Measurements from ENCODE around the gene SEC31A.

DNA sequence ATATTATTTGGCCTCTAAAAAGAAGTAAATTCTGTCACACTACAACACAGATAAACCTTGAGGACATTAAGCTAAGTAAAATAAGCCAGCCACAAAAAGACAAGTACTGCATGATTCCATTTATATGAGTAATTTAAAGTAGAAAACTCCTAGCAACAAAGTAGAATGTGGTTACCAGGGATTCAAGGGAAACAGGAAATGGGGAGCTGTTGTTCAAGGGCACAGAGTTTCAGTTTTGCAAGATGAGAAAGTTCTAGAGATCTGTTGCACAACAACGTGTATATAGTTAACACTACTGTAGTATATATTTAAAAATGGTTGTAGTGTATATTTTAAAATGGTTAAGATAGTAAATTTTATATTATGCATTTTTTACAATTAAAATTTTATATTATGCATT is 25.4 kb downstream of the SEC31A start:
- TF ChIP-seq, protein P1, sequence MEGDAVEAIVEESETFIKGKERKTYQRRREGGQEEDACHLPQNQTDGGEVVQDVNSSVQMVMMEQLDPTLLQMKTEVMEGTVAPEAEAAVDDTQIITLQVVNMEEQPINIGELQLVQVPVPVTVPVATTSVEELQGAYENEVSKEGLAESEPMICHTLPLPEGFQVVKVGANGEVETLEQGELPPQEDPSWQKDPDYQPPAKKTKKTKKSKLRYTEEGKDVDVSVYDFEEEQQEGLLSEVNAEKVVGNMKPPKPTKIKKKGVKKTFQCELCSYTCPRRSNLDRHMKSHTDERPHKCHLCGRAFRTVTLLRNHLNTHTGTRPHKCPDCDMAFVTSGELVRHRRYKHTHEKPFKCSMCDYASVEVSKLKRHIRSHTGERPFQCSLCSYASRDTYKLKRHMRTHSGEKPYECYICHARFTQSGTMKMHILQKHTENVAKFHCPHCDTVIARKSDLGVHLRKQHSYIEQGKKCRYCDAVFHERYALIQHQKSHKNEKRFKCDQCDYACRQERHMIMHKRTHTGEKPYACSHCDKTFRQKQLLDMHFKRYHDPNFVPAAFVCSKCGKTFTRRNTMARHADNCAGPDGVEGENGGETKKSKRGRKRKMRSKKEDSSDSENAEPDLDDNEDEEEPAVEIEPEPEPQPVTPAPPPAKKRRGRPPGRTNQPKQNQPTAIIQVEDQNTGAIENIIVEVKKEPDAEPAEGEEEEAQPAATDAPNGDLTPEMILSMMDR (conservative IDR thresholded peaks at IDR 0.05; ENCODE audit: low read depth, low read length), result no peak
- TF ChIP-seq MAFK (IDR thresholded peaks at IDR 0.05; ENCODE audit: low read depth, low read length) (no peak), RAD21 (IDR thresholded peaks at IDR 0.05; ENCODE audit: low read length) (no peak), SMC3 (IDR thresholded peaks at IDR 0.05; ENCODE audit: low read depth, low read length) (no peak), BHLHE40 (IDR thresholded peaks at IDR 0.05; ENCODE audit: low read depth, low read length) (no peak), RFX5 (IDR thresholded peaks at IDR 0.05; ENCODE audit: low read depth, low read length) (no peak), RCOR1 (IDR thresholded peaks at IDR 0.05; ENCODE audit: insufficient replicate concordance, low read length) (no peak), POLR2A (IDR thresholded peaks at IDR 0.05; ENCODE audit: low read depth, low read length) (no peak)

Data from IMR-90 (cell line).